ENCODE results near the gene MAD1L1. TPM values are rescaled to one million over a fixed set of nuclear protein-coding genes. Genes with fewer than 3 reads are reported as not detected.
"Not testable (repeated sequence)": the region's sequence is repeated elsewhere in the genome, so short reads cannot be mapped to it uniquely, and the experiment has no call there.

MAD1L1 gene
- total RNA-seq, 2 experiments from 2014 or later: 58.3 to 65.3 TPM

DNA sequence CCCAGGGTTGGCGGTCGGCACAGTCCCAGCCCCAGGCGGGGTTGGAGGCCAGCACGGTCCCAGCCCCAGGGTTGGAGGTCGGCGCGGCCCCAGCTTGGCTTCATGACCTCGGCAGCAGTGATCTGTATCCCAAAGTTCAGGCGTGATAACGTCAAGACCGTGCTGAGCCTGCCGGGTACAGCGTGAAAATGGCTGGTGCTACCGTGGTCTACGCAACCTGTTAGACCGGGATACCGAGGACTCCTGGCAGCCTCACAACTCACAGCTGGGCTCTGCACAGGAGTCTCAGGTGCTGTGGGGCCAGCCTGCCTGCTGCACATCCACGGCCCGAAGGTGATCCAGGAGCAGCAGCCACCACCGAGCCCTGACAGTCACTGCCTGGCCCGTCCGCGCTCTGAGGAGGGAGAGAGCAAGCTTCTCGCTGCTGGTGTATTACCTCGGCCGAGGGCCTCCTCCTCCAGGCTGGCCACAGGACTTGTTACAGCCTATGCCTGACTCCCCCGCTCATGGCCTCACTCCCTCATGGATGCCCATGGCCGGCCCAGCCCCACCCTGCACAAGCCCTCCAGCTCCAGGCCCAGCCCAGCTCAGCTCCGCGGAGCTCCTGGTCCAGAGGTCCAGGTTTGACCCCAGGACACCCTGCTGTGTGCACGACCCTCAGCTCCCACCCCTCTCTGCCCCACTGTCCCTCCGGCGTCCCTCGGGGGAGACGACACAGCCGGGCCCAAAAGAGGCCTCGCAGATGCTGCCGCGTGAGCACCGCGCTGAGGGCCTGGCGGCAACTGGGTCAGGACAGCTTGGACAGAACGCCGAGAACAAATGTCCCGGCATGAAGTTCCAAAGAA lies 406.6 kb downstream of the MAD1L1 start:
- POLR2A ChIA-PET: no interaction called here
- intact Hi-C loops (cut with micrococcal nuclease; ENCODE audit: unreplicated experiment): no loop called here
- no peaks in the 10 kb centered on the region for H3K79me2 ChIP-seq (ENCODE audit: insufficient read depth, low read depth, low read length)
- H4K20me1 ChIP-seq (ENCODE audit: insufficient read depth, low read length): no peaks in the 10 kb centered on the region
- no peak overlapping the region for H3K4me3 ChIP-seq (ENCODE audit: low read depth, low read length, poor library complexity, severe bottlenecking)
- no peaks in the 10 kb centered on the region for H3K9me2 ChIP-seq (ENCODE audit: insufficient read depth, low read length)
- CTCF ChIA-PET (ENCODE audit: unreplicated experiment): no interaction called here
- DNase-seq (ENCODE audit: low spot score): no peak
- H3K36me3 ChIP-seq (ENCODE audit: insufficient read depth, low read length): no peaks in the 10 kb centered on the region
- H3K27ac ChIP-seq (ENCODE audit: low read depth, low read length, poor library complexity, severe bottlenecking): no peak overlapping the region
- H2AFZ ChIP-seq (ENCODE audit: low read length): no peak overlapping the region
- no peaks in the 10 kb centered on the region for H3K9me3 ChIP-seq (ENCODE audit: low read length)
- no peaks in the 10 kb centered on the region for H3K4me1 ChIP-seq (ENCODE audit: insufficient read depth, low read length, poor library complexity, severe bottlenecking)
- TF ChIP-seq EZH2phosphoT487 (IDR thresholded peaks at IDR 0.05; ENCODE audit: borderline replicate concordance, low read depth, low read length): no peak
- no peak for TF ChIP-seq CTCF (conservative IDR thresholded peaks at IDR 0.05; ENCODE audit: low read length)
- no TSS peak for BruUV-seq (replicated peaks)
- no peak overlapping the region for H3K4me2 ChIP-seq (ENCODE audit: low read length)

DNA sequence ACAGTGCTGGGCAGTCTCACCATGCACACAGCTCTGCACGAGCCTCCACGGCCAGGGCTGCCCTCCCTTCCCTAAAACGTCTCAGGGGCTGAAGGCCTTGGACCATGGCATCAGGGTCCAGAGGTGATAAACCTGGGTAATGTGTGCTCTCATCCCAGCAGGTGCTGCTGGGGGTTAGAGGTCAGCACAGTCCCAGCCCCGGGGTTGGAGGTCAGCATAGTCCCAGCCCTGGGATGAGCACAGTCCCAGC lies 407.2 kb downstream of the MAD1L1 start:
- CTCF ChIA-PET (ENCODE audit: unreplicated experiment); DNase-seq (ENCODE audit: low spot score); H3K9me3 ChIP-seq (ENCODE audit: low read length); H3K4me2 ChIP-seq (ENCODE audit: low read length); H2AFZ ChIP-seq (ENCODE audit: low read length); H3K9me2 ChIP-seq (ENCODE audit: insufficient read depth, low read length); H3K4me3 ChIP-seq (ENCODE audit: low read depth, low read length, poor library complexity, severe bottlenecking); H3K36me3 ChIP-seq (ENCODE audit: insufficient read depth, low read length); H3K27ac ChIP-seq (ENCODE audit: low read depth, low read length, poor library complexity, severe bottlenecking); intact Hi-C loops (cut with micrococcal nuclease; ENCODE audit: unreplicated experiment); H3K79me2 ChIP-seq (ENCODE audit: insufficient read depth, low read depth, low read length); POLR2A ChIA-PET; H4K20me1 ChIP-seq (ENCODE audit: insufficient read depth, low read length); BruUV-seq (replicated peaks); H3K4me1 ChIP-seq (ENCODE audit: insufficient read depth, low read length, poor library complexity, severe bottlenecking): not testable (repeated sequence)

GRCh38 chr7:1824882-1825646 lies 407.7 kb downstream of the MAD1L1 start:
- intact Hi-C loops (cut with micrococcal nuclease; ENCODE audit: unreplicated experiment); H3K9me3 ChIP-seq (ENCODE audit: low read length); H3K4me2 ChIP-seq (ENCODE audit: low read length); H3K79me2 ChIP-seq (ENCODE audit: insufficient read depth, low read depth, low read length); H3K4me3 ChIP-seq (ENCODE audit: low read depth, low read length, poor library complexity, severe bottlenecking); H4K20me1 ChIP-seq (ENCODE audit: insufficient read depth, low read length); H3K4me1 ChIP-seq (ENCODE audit: insufficient read depth, low read length, poor library complexity, severe bottlenecking); POLR2A ChIA-PET; H2AFZ ChIP-seq (ENCODE audit: low read length); H3K27ac ChIP-seq (ENCODE audit: low read depth, low read length, poor library complexity, severe bottlenecking); BruUV-seq (replicated peaks); H3K36me3 ChIP-seq (ENCODE audit: insufficient read depth, low read length); H3K9me2 ChIP-seq (ENCODE audit: insufficient read depth, low read length); CTCF ChIA-PET (ENCODE audit: unreplicated experiment); DNase-seq (ENCODE audit: low spot score): not testable (repeated sequence)

DNA sequence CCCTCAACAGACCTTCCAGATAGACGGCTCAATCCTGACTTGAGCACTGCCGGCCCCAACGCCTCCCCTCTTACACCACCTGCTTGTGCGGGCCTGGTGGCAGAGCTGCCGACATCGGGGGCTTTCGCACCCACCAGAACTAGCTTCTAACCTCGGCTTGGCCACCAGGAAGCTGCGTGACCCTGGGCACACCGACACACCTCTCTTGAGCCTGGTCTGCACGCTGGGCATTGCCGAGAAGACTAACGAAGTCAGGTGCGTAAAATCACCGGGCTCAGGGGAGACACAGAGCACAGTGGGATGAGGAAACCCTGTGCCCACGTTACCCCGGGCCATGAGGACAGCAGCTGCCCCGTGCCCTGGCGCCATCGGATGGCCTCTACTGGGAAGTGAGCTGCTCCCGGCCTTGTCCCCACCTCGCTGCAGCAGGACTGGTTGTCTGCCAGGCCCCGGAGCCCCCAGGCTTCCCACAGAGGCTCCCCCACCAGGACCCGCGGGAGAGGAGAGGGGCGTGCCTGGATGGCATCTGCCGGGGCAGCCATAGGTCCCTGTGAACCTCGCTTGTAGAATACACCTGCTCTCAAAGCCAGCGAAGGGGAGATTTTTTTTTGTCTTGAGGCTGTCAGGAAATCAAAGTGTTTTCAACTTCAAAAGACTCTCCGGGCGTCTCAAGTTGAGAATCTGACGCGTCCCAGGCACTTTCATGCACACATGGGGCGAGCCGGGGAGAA lies 408.4 kb downstream of the MAD1L1 start:
- H3K4me1 ChIP-seq (ENCODE audit: insufficient read depth, low read length, poor library complexity, severe bottlenecking); POLR2A ChIA-PET; intact Hi-C loops (cut with micrococcal nuclease; ENCODE audit: unreplicated experiment); H3K27ac ChIP-seq (ENCODE audit: low read depth, low read length, poor library complexity, severe bottlenecking); H3K9me3 ChIP-seq (ENCODE audit: low read length); H2AFZ ChIP-seq (ENCODE audit: low read length); H3K79me2 ChIP-seq (ENCODE audit: insufficient read depth, low read depth, low read length); CTCF ChIA-PET (ENCODE audit: unreplicated experiment); DNase-seq (ENCODE audit: low spot score); H3K4me3 ChIP-seq (ENCODE audit: low read depth, low read length, poor library complexity, severe bottlenecking); H3K9me2 ChIP-seq (ENCODE audit: insufficient read depth, low read length); H4K20me1 ChIP-seq (ENCODE audit: insufficient read depth, low read length); H3K4me2 ChIP-seq (ENCODE audit: low read length); H3K36me3 ChIP-seq (ENCODE audit: insufficient read depth, low read length); BruUV-seq (replicated peaks): not testable (repeated sequence)

Data from OCI-LY7 (cell line).